Lower lobe of right lung (tissue), 2 donors: Measurements from ENCODE around the gene ATG14. TPM values are rescaled to one million over a fixed set of nuclear protein-coding genes. Genes with fewer than 3 reads are reported as not detected.
"Not testable (repeated sequence)": the region's sequence is repeated elsewhere in the genome, so short reads cannot be mapped to it uniquely, and the experiment has no call there.

ENCODE experiments used
- ATAC-seq, 2 donors: fragments of 200-7000 bp; cut with Tn5 transposase; one replicate each; pipeline ENCODE4 v1.9.1; 2020 to 2022; ENCODE audit warnings: mild to moderate bottlenecking in 2 of 2, moderate library complexity in 2 of 2
- DNase-seq: peaks from one replicate; pipeline ENCODE4 v3.0.0-alpha.2; 2020
- H3K27ac ChIP-seq: fragments of 200-600 bp; one replicate; pipeline ENCODE4 v1.8.0; 2022
- H3K27me3 ChIP-seq: fragments of 200-600 bp; one replicate; pipeline ENCODE4 v1.8.0; 2022; ENCODE audit warnings: low read depth
- H3K36me3 ChIP-seq: fragments of 200-600 bp; one replicate; pipeline ENCODE4 v1.8.0; 2022; ENCODE audit warnings: mild to moderate bottlenecking
- H3K4me1 ChIP-seq: fragments of 200-600 bp; one replicate; pipeline ENCODE4 v1.8.0; 2022
- H3K4me3 ChIP-seq: fragments of 200-600 bp; one replicate; pipeline ENCODE4 v1.8.0; 2022; ENCODE audit warnings: mild to moderate bottlenecking
- H3K9me3 ChIP-seq: fragments of 200-600 bp; one replicate; pipeline ENCODE4 v1.8.0; 2022
- CTCF ChIP-seq: fragments of 200-600 bp; IDR thresholded peaks from one replicate; pipeline ENCODE4 v1.8.0; 2022; ENCODE audit warnings: antibody characterized with exemption, mild to moderate bottlenecking
- intact Hi-C: fragments of 100-400 bp; cut with DNase I; formaldehyde crosslinking; loops from one replicate; pipeline ENCODE4 v1.11.0; 2022
- long read RNA-seq: library from polyadenylated mRNA; unstranded; transcript quantifications from one replicate; pipeline ENCODE4 v2.0.0, GENCODE V29; 2021
- total RNA-seq: library from RNA; stranded (reverse); fragmentation: NEBNext Ultra II Directional; extraction: Animal tissue kit (Norgen Biotek cat#: 25700); gene quantifications from one replicate; pipeline ENCODE4 v1.2.1, GENCODE V29; 2021
- donor health status: DM: no; HTN: yes; CAD: no; lungs with severe emphysema.

The ATG14 gene
- 9.8 TPM for total RNA-seq
- long read RNA-seq, full-length matches to known transcripts: 1 of 20 reads
- long read RNA-seq, partial matches to known transcripts: 5 of 20 reads
- long read RNA-seq, other reads (novel, unspliced or antisense): 14 of 20 reads

GRCh38 chr14:55411426-55412389 is at the start of gene ATG14:
ATG14 (minus strand) TSS chr14:55411830; CDS start chr14:55411822, 8 bp downstream.
- no peaks in the 10 kb centered on the region for H3K9me3 ChIP-seq
- H3K27me3 ChIP-seq: no peaks in the 10 kb centered on the region
- peak; percentile 88 for DNase-seq
- peak within 1 kb of the TSS; percentile 99 for H3K4me3 ChIP-seq
- peaks cover 15% of the 10 kb centered on the region for H3K36me3 ChIP-seq
- peak within 1 kb of the TSS; percentile 86 for H3K27ac ChIP-seq
- TF ChIP-seq CTCF: no peak
- peaks cover 24% of the 10 kb centered on the region for H3K4me1 ChIP-seq
- intact Hi-C loops: no loop called here
- peak; percentile 99 to 100 for ATAC-seq

GRCh38 chr14:55458800-55459515 is 47.3 kb upstream of the ATG14 start:
- H3K36me3 ChIP-seq: no peaks in the 10 kb centered on the region
- DNase-seq (no peak), ATAC-seq (peak in 1 of 2 donors; percentile 29)
- no peaks in the 10 kb centered on the region for H3K27me3 ChIP-seq
- no peak overlapping the region for H3K27ac ChIP-seq
- H3K4me3 ChIP-seq: no peak overlapping the region
- H3K9me3 ChIP-seq: no peaks in the 10 kb centered on the region
- peaks cover 15% of the 10 kb centered on the region for H3K4me1 ChIP-seq
- intact Hi-C loops: no loop called here
- no peak for TF ChIP-seq CTCF

- peaks cover 17% of the 10 kb centered on the region for H3K4me1 ChIP-seq
- H3K27me3 ChIP-seq: no peaks in the 10 kb centered on the region
- no peaks in the 10 kb centered on the region for H3K36me3 ChIP-seq
- no peaks in the 10 kb centered on the region for H3K9me3 ChIP-seq
- H3K4me3 ChIP-seq: no peak overlapping the region
- no peak for TF ChIP-seq CTCF
- H3K27ac ChIP-seq: no peak overlapping the region
- DNase-seq (no peak), ATAC-seq (no peak)
- intact Hi-C loops: no loop called here
These were observed 45.9 kb upstream of the ATG14 start for GRCh38 chr14:55457496-55457895.

DNA sequence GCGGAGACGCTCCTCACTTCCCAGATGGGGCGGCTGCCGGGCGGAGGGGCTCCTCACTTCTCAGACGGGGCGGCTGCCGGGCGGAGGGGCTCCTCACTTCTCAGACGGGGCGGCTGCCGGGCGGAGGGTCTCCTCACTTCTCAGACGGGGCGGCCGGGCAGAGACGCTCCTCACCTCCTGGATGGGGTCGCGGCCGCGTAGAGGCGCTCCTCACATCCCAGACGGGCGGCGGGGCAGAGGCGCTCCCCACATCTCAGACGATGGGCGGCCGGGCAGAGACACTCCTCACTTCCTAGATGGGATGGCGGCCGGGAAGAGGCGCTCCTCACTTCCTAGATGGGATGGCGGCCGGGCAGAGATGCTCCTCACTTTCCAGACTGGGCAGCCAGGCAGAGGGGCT is 44.8 kb upstream of the ATG14 start:
- H3K27ac ChIP-seq, H3K36me3 ChIP-seq, H3K9me3 ChIP-seq, DNase-seq, H3K27me3 ChIP-seq, intact Hi-C loops, H3K4me3 ChIP-seq, ATAC-seq: not testable (repeated sequence)
- H3K4me1 ChIP-seq: peaks cover 21% of the 10 kb centered on the region

DNA sequence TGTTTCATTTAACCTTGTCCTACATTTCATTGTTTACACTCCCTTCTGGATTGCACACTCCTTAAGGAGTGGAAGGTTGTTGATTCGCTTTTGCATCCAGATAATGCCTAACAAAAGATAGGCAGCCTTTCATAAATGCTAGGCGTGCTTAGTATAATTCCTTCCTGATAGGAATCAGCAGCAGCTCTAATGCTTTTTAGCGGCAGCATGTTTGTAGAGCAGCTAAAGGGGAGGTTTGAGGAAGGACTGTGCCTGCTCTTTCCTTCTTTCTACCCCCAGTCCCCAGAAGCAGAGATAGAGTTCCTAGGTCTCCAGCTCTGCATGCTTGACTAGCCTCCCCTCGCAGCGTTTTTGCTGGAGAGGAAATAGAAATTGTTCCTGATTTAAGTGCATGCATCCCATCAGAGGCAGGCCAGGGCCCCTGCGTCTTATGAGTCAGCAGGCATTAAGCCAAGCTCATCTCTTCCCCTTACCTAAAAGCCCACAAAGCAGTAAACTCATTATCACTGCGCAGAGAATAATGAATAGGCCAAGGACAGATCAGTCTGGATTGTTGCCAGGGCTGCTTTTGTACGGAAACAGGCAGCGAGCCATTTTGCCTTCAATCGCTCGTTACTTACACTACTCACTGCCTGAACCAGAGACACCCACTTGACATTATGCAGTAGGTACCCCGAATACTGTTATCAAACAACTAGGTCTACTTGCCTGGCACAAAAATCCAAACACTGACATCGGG is 42.8 kb upstream of the ATG14 start:
- Histone ChIP-seq H3K27ac (no peak overlapping the region), H3K9me3 (no peaks in the 10 kb centered on the region), H3K27me3 (no peaks in the 10 kb centered on the region), H3K36me3 (no peaks in the 10 kb centered on the region), H3K4me1 (peaks cover 23% of the 10 kb centered on the region), H3K4me3 (no peak overlapping the region)
- peak; percentile 36 to 47 for ATAC-seq
- DNase-seq: no peak
- no peak for TF ChIP-seq CTCF
- intact Hi-C loops: no loop called here
